ENCODE results near the gene TIAM2.

The TIAM2 gene

GRCh38 chr6:155026022-155026705 is 31.0 kb downstream of the TIAM2 start:
- Histone ChIP-seq H3K27ac (ENCODE audit: low read length) (no peak overlapping the region), H4K20me1 (ENCODE audit: insufficient read depth, low read length) (no peaks in the 10 kb centered on the region), H3K36me3 (replicated peaks; ENCODE audit: insufficient read depth, low read length) (no peaks in the 10 kb centered on the region), H3F3A (ENCODE audit: insufficient read depth, low read length) (no peaks in the 10 kb centered on the region), H3K9me2 (replicated peaks; ENCODE audit: insufficient read depth, low read length) (no peaks in the 10 kb centered on the region), H3K4me2 (ENCODE audit: low read depth, low read length) (no peak overlapping the region), H3K27me3 (replicated peaks; ENCODE audit: insufficient read depth, low read length) (no peaks in the 10 kb centered on the region), H3K9ac (ENCODE audit: low read length) (no peak overlapping the region), H3K9me3 (replicated peaks; ENCODE audit: insufficient read depth, low read length) (no peaks in the 10 kb centered on the region), H2AFZ (ENCODE audit: low read length) (no peak overlapping the region), H3K4me3 (ENCODE audit: low read length) (no peak overlapping the region), H3K4me1 (ENCODE audit: low read length) (no peaks in the 10 kb centered on the region), H3K79me2 (ENCODE audit: low read length) (no peaks in the 10 kb centered on the region)
- TF ChIP-seq CTCF (IDR thresholded peaks at IDR 0.05; ENCODE audit: low read length) (no peak), EZH2phosphoT487 (IDR thresholded peaks at IDR 0.05; ENCODE audit: low read length) (no peak), EZH2 (optimal IDR thresholded peaks at IDR 0.05; ENCODE audit: low read depth, low read length) (no peak)
- no peak for DNase-seq

- H3K4me2 ChIP-seq (ENCODE audit: low read depth, low read length): no peak overlapping the region
- H3K27ac ChIP-seq (ENCODE audit: low read length): no peak overlapping the region
- no peak overlapping the region for H3K4me3 ChIP-seq (ENCODE audit: low read length)
Measured at GRCh38 chr6:155026706-155027045, 31.6 kb downstream of the TIAM2 start.

GRCh38 chr6:155030148-155030720 is 35.1 kb downstream of the TIAM2 start:
- no peak overlapping the region for H3K27ac ChIP-seq (ENCODE audit: low read length)
- H3K4me1 ChIP-seq (ENCODE audit: low read length): no peaks in the 10 kb centered on the region
- no peaks in the 10 kb centered on the region for H4K20me1 ChIP-seq (ENCODE audit: insufficient read depth, low read length)
- no peaks in the 10 kb centered on the region for H3K9me2 ChIP-seq (replicated peaks; ENCODE audit: insufficient read depth, low read length)
- H2AFZ ChIP-seq (ENCODE audit: low read length): no peak overlapping the region
- H3F3A ChIP-seq (ENCODE audit: insufficient read depth, low read length): no peaks in the 10 kb centered on the region
- H3K9ac ChIP-seq (ENCODE audit: low read length): no peak overlapping the region
- no peaks in the 10 kb centered on the region for H3K36me3 ChIP-seq (replicated peaks; ENCODE audit: insufficient read depth, low read length)
- H3K4me2 ChIP-seq (ENCODE audit: low read depth, low read length): no peak overlapping the region
- H3K79me2 ChIP-seq (ENCODE audit: low read length): no peaks in the 10 kb centered on the region
- H3K4me3 ChIP-seq (ENCODE audit: low read length): no peak overlapping the region
- no peak for DNase-seq
- no peaks in the 10 kb centered on the region for H3K27me3 ChIP-seq (replicated peaks; ENCODE audit: insufficient read depth, low read length)
- TF ChIP-seq EZH2phosphoT487 (IDR thresholded peaks at IDR 0.05; ENCODE audit: low read length) (no peak), CTCF (IDR thresholded peaks at IDR 0.05; ENCODE audit: low read length) (no peak), EZH2 (optimal IDR thresholded peaks at IDR 0.05; ENCODE audit: low read depth, low read length) (no peak)
- H3K9me3 ChIP-seq (replicated peaks; ENCODE audit: insufficient read depth, low read length): no peaks in the 10 kb centered on the region

More at GRCh38 chr6:155026706-155027045, 31.6 kb downstream of the TIAM2 start:
- no peaks in the 10 kb centered on the region for H4K20me1 ChIP-seq (ENCODE audit: insufficient read depth, low read length)
- no peaks in the 10 kb centered on the region for H3K27me3 ChIP-seq (replicated peaks; ENCODE audit: insufficient read depth, low read length)
- no peaks in the 10 kb centered on the region for H3K9me3 ChIP-seq (replicated peaks; ENCODE audit: insufficient read depth, low read length)
- H3K4me1 ChIP-seq (ENCODE audit: low read length): no peaks in the 10 kb centered on the region
- H3K36me3 ChIP-seq (replicated peaks; ENCODE audit: insufficient read depth, low read length): no peaks in the 10 kb centered on the region
- DNase-seq: no peak
- no peak overlapping the region for H3K9ac ChIP-seq (ENCODE audit: low read length)
- H3F3A ChIP-seq (ENCODE audit: insufficient read depth, low read length): no peaks in the 10 kb centered on the region
- no peak for TF ChIP-seq EZH2 (optimal IDR thresholded peaks at IDR 0.05; ENCODE audit: low read depth, low read length)
- TF ChIP-seq CTCF (IDR thresholded peaks at IDR 0.05; ENCODE audit: low read length): no peak
- no peak for TF ChIP-seq EZH2phosphoT487 (IDR thresholded peaks at IDR 0.05; ENCODE audit: low read length)
- no peaks in the 10 kb centered on the region for H3K9me2 ChIP-seq (replicated peaks; ENCODE audit: insufficient read depth, low read length)
- no peaks in the 10 kb centered on the region for H3K79me2 ChIP-seq (ENCODE audit: low read length)
- H2AFZ ChIP-seq (ENCODE audit: low read length): no peak overlapping the region

Data from MM.1S (cell line).